RWPE2 (cell line): ENCODE results near the gene CLDN11.

ENCODE experiments used
- ATAC-seq: fragments of 200-7000 bp; cut with Tn5 transposase; 3 replicates; pipeline ENCODE4 v1.9.1; 2021; ENCODE audit warnings: low read depth
- DNase-seq: peaks from one replicate; pipeline ENCODE4 v3.0.0-alpha.2; 2020; ENCODE audit warnings: low spot score
- H3K27ac ChIP-seq: fragments of 450-650 bp; 2 replicates; pipeline ENCODE4 v1.5.1; 2017; ENCODE audit warnings: mild to moderate bottlenecking; ENCODE audit not compliant: poor library complexity, severe bottlenecking
- H3K27me3 ChIP-seq: fragments of 250-450 bp; sonication (Bioruptor Pico); 2 replicates; pipeline ENCODE4 v1.5.1; 2021; ENCODE audit warnings: mild to moderate bottlenecking, moderate library complexity; ENCODE audit not compliant: insufficient read depth, poor library complexity, severe bottlenecking
- H3K36me3 ChIP-seq: fragments of 250-450 bp; sonication (Bioruptor Pico); 2 replicates; pipeline ENCODE4 v1.5.1; 2020; ENCODE audit warnings: low read depth, mild to moderate bottlenecking, moderate library complexity
- H3K4me1 ChIP-seq: fragments of 250-450 bp; sonication (Bioruptor Pico); 2 replicates; pipeline ENCODE4 v1.5.1; 2021; ENCODE audit warnings: mild to moderate bottlenecking, moderate library complexity; ENCODE audit not compliant: insufficient read depth, poor library complexity, severe bottlenecking
- H3K4me3 ChIP-seq: fragments of 250-450 bp; sonication (Bioruptor Pico); 2 replicates; pipeline ENCODE4 v1.5.1; 2021; ENCODE audit warnings: mild to moderate bottlenecking, moderate library complexity; ENCODE audit not compliant: severe bottlenecking
- H3K9me3 ChIP-seq: fragments of 250-450 bp; sonication (Bioruptor Pico); 2 replicates; pipeline ENCODE4 v1.5.1; 2021; ENCODE audit warnings: mild to moderate bottlenecking, moderate library complexity; ENCODE audit not compliant: severe bottlenecking
- TF ChIP-seq, protein P1 (sequence below): fragments of 450-650 bp; IDR thresholded peaks from one replicate; pipeline ENCODE4 v1.5.1; 2017; ENCODE audit warnings: mild to moderate bottlenecking, moderate library complexity; ENCODE audit not compliant: poor library complexity, severe bottlenecking

The CLDN11 gene

DNA sequence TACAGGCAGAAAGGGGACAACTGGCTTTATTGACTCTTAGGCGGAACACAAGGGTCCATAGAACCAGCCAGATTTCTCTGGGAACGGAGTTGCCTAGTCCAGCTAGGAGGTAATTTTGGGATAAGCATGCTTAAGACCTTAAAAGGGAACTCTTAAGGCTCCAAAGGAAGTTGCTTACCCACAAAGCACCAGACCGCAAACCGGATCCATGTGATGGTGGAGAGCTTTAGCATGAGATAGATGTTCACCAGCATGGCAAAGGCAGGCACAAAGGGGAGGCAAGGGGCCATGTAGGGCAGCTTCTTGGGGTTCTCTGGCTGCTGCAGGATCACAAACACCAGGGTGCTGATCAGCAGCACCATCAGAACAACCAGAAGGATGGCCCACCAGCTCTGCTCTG, 61.4 kb downstream of the CLDN11 start:
- peaks cover 6% of the 10 kb centered on the region for H3K4me1 ChIP-seq
- no peaks in the 10 kb centered on the region for H3K36me3 ChIP-seq
- no peak overlapping the region for H3K4me3 ChIP-seq
- ATAC-seq (no peak), DNase-seq (no peak)
- H3K9me3 ChIP-seq, result no peaks in the 10 kb centered on the region
- no peaks in the 10 kb centered on the region for H3K27me3 ChIP-seq
- no peak overlapping the region for H3K27ac ChIP-seq
- TF ChIP-seq, protein P1, sequence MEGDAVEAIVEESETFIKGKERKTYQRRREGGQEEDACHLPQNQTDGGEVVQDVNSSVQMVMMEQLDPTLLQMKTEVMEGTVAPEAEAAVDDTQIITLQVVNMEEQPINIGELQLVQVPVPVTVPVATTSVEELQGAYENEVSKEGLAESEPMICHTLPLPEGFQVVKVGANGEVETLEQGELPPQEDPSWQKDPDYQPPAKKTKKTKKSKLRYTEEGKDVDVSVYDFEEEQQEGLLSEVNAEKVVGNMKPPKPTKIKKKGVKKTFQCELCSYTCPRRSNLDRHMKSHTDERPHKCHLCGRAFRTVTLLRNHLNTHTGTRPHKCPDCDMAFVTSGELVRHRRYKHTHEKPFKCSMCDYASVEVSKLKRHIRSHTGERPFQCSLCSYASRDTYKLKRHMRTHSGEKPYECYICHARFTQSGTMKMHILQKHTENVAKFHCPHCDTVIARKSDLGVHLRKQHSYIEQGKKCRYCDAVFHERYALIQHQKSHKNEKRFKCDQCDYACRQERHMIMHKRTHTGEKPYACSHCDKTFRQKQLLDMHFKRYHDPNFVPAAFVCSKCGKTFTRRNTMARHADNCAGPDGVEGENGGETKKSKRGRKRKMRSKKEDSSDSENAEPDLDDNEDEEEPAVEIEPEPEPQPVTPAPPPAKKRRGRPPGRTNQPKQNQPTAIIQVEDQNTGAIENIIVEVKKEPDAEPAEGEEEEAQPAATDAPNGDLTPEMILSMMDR, result no peak

DNA sequence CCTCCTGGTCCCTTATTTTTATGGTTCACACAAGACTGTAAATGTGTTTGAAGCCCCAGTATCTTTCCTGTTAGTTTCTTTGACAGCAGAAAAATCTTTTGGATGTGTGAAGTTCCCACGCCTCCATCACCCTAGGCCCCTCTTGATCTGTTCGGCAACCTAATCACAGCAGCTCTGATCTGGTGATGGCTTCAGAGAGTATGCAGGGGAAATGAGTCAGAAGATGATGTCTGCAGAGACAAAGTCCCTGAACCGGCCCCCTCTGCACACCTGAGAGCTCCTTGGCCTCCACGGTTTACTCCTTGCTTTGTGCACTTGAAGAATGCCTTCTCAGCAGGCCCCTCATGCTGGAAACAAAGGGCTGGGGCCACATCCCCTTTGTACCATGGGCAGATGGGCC, 63.5 kb downstream of the CLDN11 start:
- no peak overlapping the region for H3K4me3 ChIP-seq
- H3K4me1 ChIP-seq, result peaks cover 6% of the 10 kb centered on the region
- ATAC-seq (no peak), DNase-seq (no peak)
- H3K27ac ChIP-seq, result no peak overlapping the region
- no peaks in the 10 kb centered on the region for H3K36me3 ChIP-seq
- H3K27me3 ChIP-seq, result no peaks in the 10 kb centered on the region
- no peaks in the 10 kb centered on the region for H3K9me3 ChIP-seq
- TF ChIP-seq, protein P1, result no peak

- no peaks in the 10 kb centered on the region for H3K36me3 ChIP-seq
Measured at GRCh38 chr3:170483485-170484262, 65.0 kb downstream of the CLDN11 start.

More at GRCh38 chr3:170483485-170484262, 65.0 kb downstream of the CLDN11 start:
- TF ChIP-seq, protein P1, result no peak
- Histone ChIP-seq H3K4me1 (peaks cover 4% of the 10 kb centered on the region), H3K27me3 (no peaks in the 10 kb centered on the region), H3K4me3 (no peak overlapping the region), H3K9me3 (no peaks in the 10 kb centered on the region), H3K27ac (no peak overlapping the region)
- no peak; the same call in 2 of the 3 replicates for ATAC-seq
- no peak for DNase-seq
